ACHN (cell line): Measurements from ENCODE around the gene KCNMA1.

Experiments used
- DNase-seq: peaks from one replicate; pipeline ENCODE4 v3.0.0-alpha.2; 2015
- in situ Hi-C: cut with HindIII; loops from 2 replicates; pipeline ENCODE4 v1.10.0; 2017; ENCODE audit warnings: low sequenced_read_pairs, low pct_ligation_motif_present, low pct_unique_long_range_greater_than_20kb

Gene KCNMA1

GRCh38 chr10:77231375-77231774 is 406.2 kb downstream of the KCNMA1 start:
- no peak for DNase-seq
- in situ Hi-C loops, result no loop called here

- in situ Hi-C loops, result no loop called here
- peak; percentile 53 for DNase-seq
Observed at GRCh38 chr10:77230194-77230593, 407.4 kb downstream of the KCNMA1 start.

GRCh38 chr10:77229704-77230103 is 407.9 kb downstream of the KCNMA1 start:
- DNase-seq, result no peak
- in situ Hi-C loops, result no loop called here

- in situ Hi-C loops, result no loop called here
- DNase-seq, result no peak
Observed at GRCh38 chr10:77228559-77228958, 409.0 kb downstream of the KCNMA1 start.

GRCh38 chr10:77226853-77227565 is 410.6 kb downstream of the KCNMA1 start:
- in situ Hi-C loops, result no loop called here

GRCh38 chr10:77226452-77226851 is 411.2 kb downstream of the KCNMA1 start:
- DNase-seq, result no peak
- in situ Hi-C loops, result no loop called here

More at GRCh38 chr10:77226853-77227565, 410.6 kb downstream of the KCNMA1 start:
- no peak for DNase-seq

- no peak for DNase-seq
- in situ Hi-C loops, result no loop called here
Observed at GRCh38 chr10:77226020-77226419, 411.6 kb downstream of the KCNMA1 start.

- DNase-seq, result peak; percentile 5
- in situ Hi-C loops, result no loop called here
Observed at GRCh38 chr10:77223526-77224460, 413.8 kb downstream of the KCNMA1 start.

- in situ Hi-C loops, result no loop called here
- no peak for DNase-seq
Observed at GRCh38 chr10:77220150-77220549, 417.5 kb downstream of the KCNMA1 start.

GRCh38 chr10:77219046-77219445 is 418.6 kb downstream of the KCNMA1 start:
- in situ Hi-C loops, result no loop called here
- no peak for DNase-seq

- in situ Hi-C loops, result no loop called here
- no peak for DNase-seq
Observed at GRCh38 chr10:77214799-77215198, 422.8 kb downstream of the KCNMA1 start.

GRCh38 chr10:77212632-77213031 is 425.0 kb downstream of the KCNMA1 start:
- no peak for DNase-seq
- in situ Hi-C loops, result no loop called here

- in situ Hi-C loops, result no loop called here
- DNase-seq, result no peak
Observed at GRCh38 chr10:77210645-77211044, 427.0 kb downstream of the KCNMA1 start.

- in situ Hi-C loops, result no loop called here
- DNase-seq, result no peak
Observed at GRCh38 chr10:77208684-77209256, 428.8 kb downstream of the KCNMA1 start.

GRCh38 chr10:77207828-77208185 is 429.8 kb downstream of the KCNMA1 start:
- in situ Hi-C loops, result no loop called here
- DNase-seq, result no peak

- in situ Hi-C loops, result no loop called here
- DNase-seq, result no peak
Observed at GRCh38 chr10:77207182-77207827, 430.3 kb downstream of the KCNMA1 start.

GRCh38 chr10:77205135-77205534 is 432.5 kb downstream of the KCNMA1 start:
- DNase-seq, result no peak
- in situ Hi-C loops, result no loop called here

GRCh38 chr10:77204171-77204570 is 433.4 kb downstream of the KCNMA1 start:
- DNase-seq, result no peak
- in situ Hi-C loops, result no loop called here

- no peak for DNase-seq
- in situ Hi-C loops, result no loop called here
Observed at GRCh38 chr10:77202857-77203256, 434.8 kb downstream of the KCNMA1 start.
